GM12873 (cell line): ENCODE data around the gene KLHL29.

Experiments
- CTCF ChIP-seq: IDR thresholded peaks from 2 replicates; pipeline ENCODE4 v1.5.1; 2012; ENCODE audit warnings: low read depth, mild to moderate bottlenecking, moderate library complexity, low read length, control low read depth; ENCODE audit not compliant: insufficient read depth; ENCODE audit errors: missing control alignments

Gene KLHL29

GRCh38 chr2:23384551-23385343 lies at the start of gene KLHL29:
KLHL29 (plus strand) TSS chr2:23385179; CDS start chr2:23562197, 177,018 bp downstream.
- no peak for TF ChIP-seq CTCF

- TF ChIP-seq CTCF, result no peak
Measured at GRCh38 chr2:23335550-23335949, 49.4 kb upstream of the KLHL29 start.

DNA sequence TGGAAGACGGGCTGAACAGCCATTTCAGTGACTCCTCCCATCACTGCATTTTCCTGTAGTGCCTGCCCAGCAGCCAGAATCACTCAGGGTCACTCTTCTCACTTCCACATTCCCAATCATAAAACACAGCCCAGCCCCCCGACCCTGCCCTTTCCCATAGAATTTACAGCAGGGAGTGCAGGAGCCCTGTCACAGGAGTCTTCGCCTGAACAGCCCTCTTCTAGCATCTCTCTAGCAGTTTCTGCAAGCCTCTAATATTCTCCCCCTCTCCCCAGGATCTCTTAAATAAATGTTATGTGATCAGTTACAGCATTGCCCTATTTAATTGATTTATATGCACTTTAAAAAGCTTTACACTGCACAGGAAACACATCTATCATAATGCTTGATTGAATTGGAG lies 42.9 kb upstream of the KLHL29 start:
- TF ChIP-seq CTCF, result no peak

GRCh38 chr2:23346029-23346428 lies 39.0 kb upstream of the KLHL29 start:
- TF ChIP-seq CTCF, result no peak

GRCh38 chr2:23346781-23347180 lies 38.2 kb upstream of the KLHL29 start:
- no peak for TF ChIP-seq CTCF

- TF ChIP-seq CTCF, result no peak
Measured at GRCh38 chr2:23347471-23348092, 37.4 kb upstream of the KLHL29 start.

GRCh38 chr2:23349508-23349907 lies 35.5 kb upstream of the KLHL29 start:
- no peak for TF ChIP-seq CTCF
